OCI-LY1 (cell line): Measurements from ENCODE around the gene CENPQ.

Source experiments
- H2AFZ ChIP-seq: fragments of 200-600 bp; sonication (generic), shearing (Covaris generic); 2 replicates; pipeline ENCODE4 v1.6.0; 2014; ENCODE audit warnings: antibody characterized with exemption, mild to moderate bottlenecking, low read length
- H3F3A ChIP-seq: fragments of 200-600 bp; sonication (generic), shearing (Covaris generic); 2 replicates; pipeline ENCODE4 v1.6.0; 2014; ENCODE audit warnings: mild to moderate bottlenecking, antibody characterized with exemption, low read length, moderate library complexity; ENCODE audit not compliant: insufficient read depth
- H3K27ac ChIP-seq: fragments of 200-600 bp; sonication (generic); 2 replicates; pipeline ENCODE4 v1.5.1; 2014; ENCODE audit warnings: low read length, mixed run types, mild to moderate bottlenecking, low read depth; ENCODE audit not compliant: poor library complexity, severe bottlenecking
- H3K27me3 ChIP-seq: fragments of 200-600 bp; sonication (generic); 2 replicates; pipeline ENCODE4 v1.6.0; 2014; ENCODE audit warnings: antibody characterized with exemption, mild to moderate bottlenecking, low read length, moderate library complexity; ENCODE audit not compliant: insufficient read depth
- H3K36me3 ChIP-seq: fragments of 200-600 bp; sonication (generic); 2 replicates; pipeline ENCODE4 v1.6.1; 2014; ENCODE audit warnings: mild to moderate bottlenecking, antibody characterized with exemption, low read length, moderate library complexity, mixed read lengths; ENCODE audit not compliant: insufficient read depth
- H3K4me1 ChIP-seq: fragments of 200-600 bp; sonication (generic); 2 replicates; pipeline ENCODE4 v1.5.1; 2014; ENCODE audit warnings: mild to moderate bottlenecking, low read length, moderate library complexity; ENCODE audit not compliant: insufficient read depth, severe bottlenecking
- H3K4me2 ChIP-seq: fragments of 200-600 bp; sonication (generic), shearing (Covaris generic); 2 replicates; pipeline ENCODE4 v1.6.1; 2014; ENCODE audit warnings: low read length
- H3K4me3 ChIP-seq: fragments of 200-600 bp; sonication (generic); 2 replicates; pipeline ENCODE4 v1.5.1; 2014; ENCODE audit warnings: low read length, low read depth, mild to moderate bottlenecking, mixed read lengths; ENCODE audit not compliant: poor library complexity, severe bottlenecking
- H3K79me2 ChIP-seq: fragments of 200-600 bp; shearing (Covaris generic); 2 replicates; pipeline ENCODE4 v1.6.1; 2016; ENCODE audit warnings: mixed run types, low read length, mixed read lengths; ENCODE audit not compliant: insufficient read depth
- H3K9ac ChIP-seq: fragments of 200-600 bp; sonication (generic), shearing (Covaris generic); 2 replicates; pipeline ENCODE4 v1.6.1; 2014; ENCODE audit warnings: mild to moderate bottlenecking, low read length, mixed read lengths
- H3K9me2 ChIP-seq: fragments of 200-600 bp; sonication (generic), shearing (Covaris generic); 2 replicates; pipeline ENCODE4 v1.6.1; 2014; ENCODE audit warnings: low read depth, mild to moderate bottlenecking, low read length, mixed read lengths
- H3K9me3 ChIP-seq: fragments of 200-600 bp; shearing (Covaris generic); 2 replicates; pipeline ENCODE4 v1.6.1; 2014; ENCODE audit warnings: low read length, mixed read lengths
- H4K20me1 ChIP-seq: fragments of 200-600 bp; sonication (generic), shearing (Covaris generic); 2 replicates; pipeline ENCODE4 v1.6.0; 2016; ENCODE audit warnings: mild to moderate bottlenecking, low read length; ENCODE audit not compliant: insufficient read depth
- CTCF ChIP-seq: fragments of 200-600 bp; sonication (generic), shearing (Covaris generic); IDR thresholded peaks from 2 replicates; pipeline ENCODE4 v1.5.1; 2017; ENCODE audit warnings: mild to moderate bottlenecking, antibody characterized with exemption, low read length, moderate library complexity, mixed read lengths
- EZH2 ChIP-seq: fragments of 200-600 bp; sonication (generic), shearing (Covaris generic); IDR thresholded peaks from 2 replicates; pipeline ENCODE4 v1.8.0; 2017; ENCODE audit warnings: borderline replicate concordance, mixed run types, mild to moderate bottlenecking, antibody characterized with exemption, low read length, moderate library complexity, mixed read lengths

Gene CENPQ

GRCh38 chr6:49515485-49516146, 52.4 kb downstream of the CENPQ start:
- Histone ChIP-seq H3K36me3 (no peaks in the 10 kb centered on the region), H4K20me1 (no peaks in the 10 kb centered on the region), H3K9me2 (no peaks in the 10 kb centered on the region), H3K4me1 (no peaks in the 10 kb centered on the region), H3K27ac (no peak overlapping the region), H3F3A (no peaks in the 10 kb centered on the region), H3K9ac (no peak overlapping the region), H3K4me3 (no peak overlapping the region), H2AFZ (no peak overlapping the region), H3K79me2 (no peaks in the 10 kb centered on the region), H3K9me3 (no peaks in the 10 kb centered on the region), H3K4me2 (no peak overlapping the region), H3K27me3 (no peaks in the 10 kb centered on the region)
- no peak for TF ChIP-seq EZH2
- no peak for TF ChIP-seq CTCF

- no peak overlapping the region for H3K4me3 ChIP-seq
- no peaks in the 10 kb centered on the region for H3K27me3 ChIP-seq
- H3K4me2 ChIP-seq: no peak overlapping the region
- no peak overlapping the region for H3K27ac ChIP-seq
- no peaks in the 10 kb centered on the region for H3K9me3 ChIP-seq
- TF ChIP-seq CTCF: no peak
- TF ChIP-seq EZH2: no peak
- H3K9me2 ChIP-seq: no peaks in the 10 kb centered on the region
- no peak overlapping the region for H2AFZ ChIP-seq
- H3K79me2 ChIP-seq: no peaks in the 10 kb centered on the region
- no peaks in the 10 kb centered on the region for H4K20me1 ChIP-seq
- no peaks in the 10 kb centered on the region for H3K4me1 ChIP-seq
- H3K36me3 ChIP-seq: no peaks in the 10 kb centered on the region
- H3K9ac ChIP-seq: no peak overlapping the region
- H3F3A ChIP-seq: no peaks in the 10 kb centered on the region
Measured at GRCh38 chr6:49516147-49516505, 53.0 kb downstream of the CENPQ start.

- Histone ChIP-seq H3K27ac (no peak overlapping the region), H3K36me3 (no peaks in the 10 kb centered on the region), H3K4me3 (no peak overlapping the region), H3K27me3 (no peaks in the 10 kb centered on the region), H3F3A (no peaks in the 10 kb centered on the region), H3K9ac (no peak overlapping the region), H4K20me1 (no peaks in the 10 kb centered on the region), H3K9me3 (no peaks in the 10 kb centered on the region), H3K4me1 (no peaks in the 10 kb centered on the region), H2AFZ (no peak overlapping the region), H3K9me2 (no peaks in the 10 kb centered on the region), H3K4me2 (no peak overlapping the region), H3K79me2 (no peaks in the 10 kb centered on the region)
- TF ChIP-seq CTCF (no peak), EZH2 (no peak)
Measured at GRCh38 chr6:49517919-49518318, 54.7 kb downstream of the CENPQ start.
